ENCODE results near the gene DCLK2. TPM values are rescaled to one million over a fixed set of nuclear protein-coding genes. Genes with fewer than 3 reads are reported as not detected.

The DCLK2 gene
- total RNA-seq, 1 donor from 2014 or later = not detected

GRCh38 chr4:150243932-150244331 is 165.7 kb downstream of the DCLK2 start:
- Mint-ChIP-seq H3K4me3 (no peak overlapping the region), H3K27me3 (peaks cover 2% of the 10 kb centered on the region), H3K9me3 (no peaks in the 10 kb centered on the region), H3K36me3 (ENCODE audit: low read depth) (no peaks in the 10 kb centered on the region), H3K27ac (no peak overlapping the region), H3K4me1 (no peaks in the 10 kb centered on the region)
- DNase-seq = peak; percentile 35
- intact Hi-C loops (cut with micrococcal nuclease) = loop anchor here (1.0 to 5.0 kb wide), 2 partner anchors 247 to 263 kb away; no protein-coding TSS in a partner anchor

GRCh38 chr4:150244600-150244999 is 166.4 kb downstream of the DCLK2 start:
- intact Hi-C loops (cut with micrococcal nuclease) = loop anchor here (5.0 kb wide), 1 partner anchor 247 kb away; no protein-coding TSS in a partner anchor
- Mint-ChIP-seq H3K27me3 (peaks cover 2% of the 10 kb centered on the region), H3K4me1 (no peaks in the 10 kb centered on the region), H3K27ac (no peak overlapping the region), H3K36me3 (ENCODE audit: low read depth) (no peaks in the 10 kb centered on the region), H3K4me3 (no peak overlapping the region), H3K9me3 (no peaks in the 10 kb centered on the region)
- DNase-seq = no peak

- intact Hi-C loops (cut with micrococcal nuclease) = no loop called here
- Mint-ChIP-seq H3K4me3 (no peak overlapping the region), H3K9me3 (no peaks in the 10 kb centered on the region), H3K4me1 (peaks cover 2% of the 10 kb centered on the region), H3K36me3 (ENCODE audit: low read depth) (no peaks in the 10 kb centered on the region), H3K27ac (no peak overlapping the region), H3K27me3 (peaks cover 2% of the 10 kb centered on the region)
- no peak for DNase-seq
Measured at GRCh38 chr4:150247184-150247583, 168.9 kb downstream of the DCLK2 start.

- no peaks in the 10 kb centered on the region for H3K36me3 Mint-ChIP-seq (ENCODE audit: low read depth)
- peaks cover 2% of the 10 kb centered on the region for H3K4me1 Mint-ChIP-seq
- no peak overlapping the region for H3K4me3 Mint-ChIP-seq
- peaks cover 2% of the 10 kb centered on the region for H3K27me3 Mint-ChIP-seq
- H3K27ac Mint-ChIP-seq = no peak overlapping the region
- no peaks in the 10 kb centered on the region for H3K9me3 Mint-ChIP-seq
- DNase-seq = no peak
- intact Hi-C loops (cut with micrococcal nuclease) = no loop called here
Measured at GRCh38 chr4:150248181-150248580, 169.9 kb downstream of the DCLK2 start.

- H3K27me3 Mint-ChIP-seq = no peaks in the 10 kb centered on the region
- intact Hi-C loops (cut with micrococcal nuclease) = no loop called here
- H3K4me3 Mint-ChIP-seq = no peak overlapping the region
Measured at GRCh38 chr4:150250293-150250997, 172.2 kb downstream of the DCLK2 start.

GRCh38 chr4:150250998-150251651 is 172.9 kb downstream of the DCLK2 start:
- Mint-ChIP-seq H3K27me3 (no peaks in the 10 kb centered on the region), H3K4me3 (no peak overlapping the region), H3K9me3 (no peaks in the 10 kb centered on the region), H3K36me3 (ENCODE audit: low read depth) (no peaks in the 10 kb centered on the region), H3K27ac (no peak overlapping the region), H3K4me1 (peaks cover 2% of the 10 kb centered on the region)
- no peak for DNase-seq
- intact Hi-C loops (cut with micrococcal nuclease) = no loop called here

More at GRCh38 chr4:150250293-150250997, 172.2 kb downstream of the DCLK2 start:
- no peaks in the 10 kb centered on the region for H3K9me3 Mint-ChIP-seq
- H3K4me1 Mint-ChIP-seq = peaks cover 2% of the 10 kb centered on the region
- DNase-seq = no peak
- no peaks in the 10 kb centered on the region for H3K36me3 Mint-ChIP-seq (ENCODE audit: low read depth)
- no peak overlapping the region for H3K27ac Mint-ChIP-seq

GRCh38 chr4:150251752-150252190 is 173.5 kb downstream of the DCLK2 start:
- H3K4me1 Mint-ChIP-seq = peaks cover 2% of the 10 kb centered on the region
- H3K27me3 Mint-ChIP-seq = no peaks in the 10 kb centered on the region
- H3K36me3 Mint-ChIP-seq (ENCODE audit: low read depth) = no peaks in the 10 kb centered on the region
- no peak overlapping the region for H3K4me3 Mint-ChIP-seq
- peak overlapping the region; percentile 69 for H3K27ac Mint-ChIP-seq
- DNase-seq = no peak
- intact Hi-C loops (cut with micrococcal nuclease) = no loop called here
- no peaks in the 10 kb centered on the region for H3K9me3 Mint-ChIP-seq

GRCh38 chr4:150252306-150252705 is 174.1 kb downstream of the DCLK2 start:
- DNase-seq = no peak
- intact Hi-C loops (cut with micrococcal nuclease) = no loop called here
- no peaks in the 10 kb centered on the region for H3K9me3 Mint-ChIP-seq
- no peaks in the 10 kb centered on the region for H3K36me3 Mint-ChIP-seq (ENCODE audit: low read depth)
- no peak overlapping the region for H3K4me3 Mint-ChIP-seq
- H3K27me3 Mint-ChIP-seq = no peaks in the 10 kb centered on the region
- H3K27ac Mint-ChIP-seq = no peak overlapping the region
- H3K4me1 Mint-ChIP-seq = peaks cover 2% of the 10 kb centered on the region

- Mint-ChIP-seq H3K27ac (no peak overlapping the region), H3K27me3 (no peaks in the 10 kb centered on the region), H3K36me3 (ENCODE audit: low read depth) (no peaks in the 10 kb centered on the region), H3K4me3 (no peak overlapping the region), H3K9me3 (no peaks in the 10 kb centered on the region), H3K4me1 (peaks cover 2% of the 10 kb centered on the region)
- intact Hi-C loops (cut with micrococcal nuclease) = no loop called here
- DNase-seq = no peak
Measured at GRCh38 chr4:150252741-150253140, 174.5 kb downstream of the DCLK2 start.

- H3K9me3 Mint-ChIP-seq = no peaks in the 10 kb centered on the region
Measured at GRCh38 chr4:150253416-150253815, 175.2 kb downstream of the DCLK2 start.

GRCh38 chr4:150253965-150254630 is 175.9 kb downstream of the DCLK2 start:
- Mint-ChIP-seq H3K36me3 (ENCODE audit: low read depth) (no peaks in the 10 kb centered on the region), H3K4me1 (peaks cover 2% of the 10 kb centered on the region), H3K4me3 (no peak overlapping the region), H3K27ac (no peak overlapping the region), H3K9me3 (no peaks in the 10 kb centered on the region), H3K27me3 (no peaks in the 10 kb centered on the region)
- no peak for DNase-seq
- intact Hi-C loops (cut with micrococcal nuclease) = no loop called here

More at GRCh38 chr4:150253416-150253815, 175.2 kb downstream of the DCLK2 start:
- peaks cover 2% of the 10 kb centered on the region for H3K4me1 Mint-ChIP-seq
- DNase-seq = no peak
- no peak overlapping the region for H3K4me3 Mint-ChIP-seq
- H3K27me3 Mint-ChIP-seq = no peaks in the 10 kb centered on the region
- H3K27ac Mint-ChIP-seq = no peak overlapping the region
- intact Hi-C loops (cut with micrococcal nuclease) = no loop called here
- H3K36me3 Mint-ChIP-seq (ENCODE audit: low read depth) = no peaks in the 10 kb centered on the region

GRCh38 chr4:150255610-150256224 is 177.5 kb downstream of the DCLK2 start:
- H3K4me1 Mint-ChIP-seq = peaks cover 2% of the 10 kb centered on the region
- H3K27ac Mint-ChIP-seq = no peak overlapping the region
- no peaks in the 10 kb centered on the region for H3K36me3 Mint-ChIP-seq (ENCODE audit: low read depth)
- no peaks in the 10 kb centered on the region for H3K9me3 Mint-ChIP-seq
- H3K27me3 Mint-ChIP-seq = no peaks in the 10 kb centered on the region
- no peak for DNase-seq
- intact Hi-C loops (cut with micrococcal nuclease) = no loop called here
- H3K4me3 Mint-ChIP-seq = no peak overlapping the region

GRCh38 chr4:150256225-150256620 is 178.0 kb downstream of the DCLK2 start:
- Mint-ChIP-seq H3K9me3 (no peaks in the 10 kb centered on the region), H3K4me1 (peaks cover 2% of the 10 kb centered on the region), H3K4me3 (no peak overlapping the region), H3K27ac (no peak overlapping the region), H3K27me3 (no peaks in the 10 kb centered on the region), H3K36me3 (ENCODE audit: low read depth) (no peaks in the 10 kb centered on the region)
- no peak for DNase-seq
- intact Hi-C loops (cut with micrococcal nuclease) = no loop called here

All from activated CD4-positive, alpha-beta T cell treated with anti-CD3 and anti-CD28 coated beads, Interleukin-2, amount 10 ng/mL, durations not matched to agents 24 days and 14 days (primary cell).